HUES48 (cell line): ENCODE data around the gene PGBD2.
A peak's percentile ranks its signal among the peaks of the same experiment; 100 is the strongest.
"Not testable (repeated sequence)": the region's sequence is repeated elsewhere in the genome, so short reads cannot be mapped to it uniquely, and the experiment has no call there.

ENCODE experiments used
- H3K27ac ChIP-seq: one replicate; pipeline ENCODE4 v1.7.0; 2013; ENCODE audit warnings: low read depth, low read length, inconsistent platforms
- H3K27me3 ChIP-seq: 2 replicates; pipeline ENCODE4 v1.6.1; 2013; ENCODE audit warnings: mild to moderate bottlenecking, low read length; ENCODE audit not compliant: control insufficient read depth, insufficient read depth
- H3K36me3 ChIP-seq: 2 replicates; pipeline ENCODE4 v1.6.1; 2013; ENCODE audit warnings: low read length; ENCODE audit not compliant: control insufficient read depth, insufficient read depth
- H3K4me1 ChIP-seq: 2 replicates; pipeline ENCODE4 v1.6.1; 2013; ENCODE audit warnings: mild to moderate bottlenecking, low read length; ENCODE audit not compliant: control insufficient read depth, insufficient read depth
- H3K4me3 ChIP-seq: 2 replicates; pipeline ENCODE4 v1.5.1; 2013; ENCODE audit warnings: mild to moderate bottlenecking, low read depth, low read length
- H3K9ac ChIP-seq: 2 replicates; pipeline ENCODE4 v1.6.1; 2013; ENCODE audit warnings: mild to moderate bottlenecking, low read depth, low read length, moderate library complexity
- H3K9me3 ChIP-seq: 2 replicates; pipeline ENCODE4 v1.6.1; 2013; ENCODE audit warnings: low read length; ENCODE audit not compliant: control insufficient read depth, insufficient read depth

The PGBD2 gene

DNA sequence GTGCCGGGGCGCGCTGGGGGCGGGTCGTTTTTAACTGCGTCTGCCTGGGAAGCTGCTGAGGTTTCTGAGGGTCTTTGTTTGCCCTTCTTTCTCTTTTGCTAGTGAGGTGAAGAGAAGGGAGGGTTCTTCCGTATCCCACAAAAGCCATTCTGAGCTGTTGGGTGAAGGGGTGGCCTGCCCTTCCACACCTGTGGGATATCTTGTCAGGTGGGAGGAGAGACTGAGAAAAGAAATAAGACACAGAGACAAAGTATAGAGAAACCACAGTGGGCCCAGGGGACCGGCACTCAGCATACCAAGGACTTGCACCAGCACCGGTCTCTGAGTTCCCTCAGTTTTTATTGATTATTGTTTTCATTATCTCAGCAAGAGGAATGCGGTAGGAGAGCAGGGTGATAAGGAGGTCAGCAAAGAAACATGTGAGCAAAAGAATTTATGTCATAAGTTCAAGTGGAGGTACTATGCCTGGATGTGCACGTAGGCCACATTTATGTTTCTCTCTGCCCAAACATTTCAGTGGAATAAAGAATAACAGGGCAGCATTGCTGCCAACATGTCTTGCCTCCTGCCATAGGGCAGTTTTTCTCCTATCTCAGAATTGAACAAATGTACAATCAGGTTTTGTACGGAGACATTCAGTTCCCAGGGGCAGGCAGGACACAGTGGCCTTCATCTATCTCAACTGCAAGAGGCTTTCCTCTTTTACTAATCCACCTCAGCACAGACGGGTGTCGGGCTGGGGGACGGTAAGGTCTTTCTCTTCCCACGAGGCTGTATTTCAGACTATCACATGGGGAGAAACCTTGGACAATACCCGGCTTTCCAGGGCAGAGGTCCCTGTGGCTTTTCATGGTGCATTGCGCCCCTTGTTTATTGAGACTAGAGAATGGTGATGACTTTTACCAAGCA, 972 bp downstream of the PGBD2 start:
- peak overlapping the region; percentile 79 for H3K4me3 ChIP-seq
- peak overlapping the region; percentile 96 for H3K27ac ChIP-seq
- peaks cover 4% of the 10 kb centered on the region; the same call in 1 of the 2 replicates for H3K36me3 ChIP-seq
- peaks cover 17% of the 10 kb centered on the region for H3K4me1 ChIP-seq
- H3K9me3 ChIP-seq = no peaks in the 10 kb centered on the region
- peak overlapping the region; percentile 84 for H3K9ac ChIP-seq
- H3K27me3 ChIP-seq = no peaks in the 10 kb centered on the region

DNA sequence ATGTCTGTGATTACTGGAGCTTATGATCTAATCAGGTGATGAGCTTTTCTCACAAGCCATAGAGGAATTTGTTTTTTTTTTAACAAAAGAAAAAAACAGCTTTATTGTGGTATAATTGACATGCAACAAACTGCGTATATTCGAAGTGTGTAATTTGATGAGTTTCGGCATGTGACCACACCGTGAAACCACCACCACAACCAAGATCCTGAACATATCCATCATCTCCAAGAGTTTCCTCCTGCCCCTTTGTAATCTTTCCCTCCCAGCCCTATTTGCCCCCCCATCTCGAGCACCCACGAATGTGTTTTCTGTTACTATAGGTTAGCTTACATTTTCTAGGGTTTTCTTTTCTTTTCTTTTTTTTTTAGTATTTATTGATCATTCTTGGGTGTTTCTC, 4.7 kb downstream of the PGBD2 start:
- Histone ChIP-seq H3K27ac (no peak overlapping the region), H3K27me3 (no peaks in the 10 kb centered on the region), H3K9ac (no peak overlapping the region), H3K4me3 (no peak overlapping the region), H3K4me1 (no peaks in the 10 kb centered on the region; the same call in 1 of the 2 replicates), H3K36me3 (peaks cover 29% of the 10 kb centered on the region), H3K9me3 (no peaks in the 10 kb centered on the region)

DNA sequence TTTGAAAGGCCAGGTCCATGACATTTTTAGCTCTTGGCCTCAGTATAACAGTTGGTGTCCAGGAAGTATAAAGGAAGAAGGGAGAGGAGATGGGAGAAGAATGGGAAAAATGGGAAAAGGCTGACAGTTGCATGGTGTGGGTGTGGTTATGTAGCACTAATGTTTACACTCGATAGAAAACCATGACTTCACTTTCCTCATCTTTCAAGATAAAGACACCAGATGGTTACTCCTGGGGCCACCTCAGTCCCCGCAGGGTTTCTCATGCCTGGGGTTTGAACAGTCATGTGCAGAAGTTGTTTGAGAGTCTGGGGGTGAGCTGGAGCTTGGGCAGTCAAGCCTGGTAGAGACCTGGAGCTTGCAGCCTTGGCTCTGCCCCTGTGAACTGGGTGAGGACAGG, 7.9 kb downstream of the PGBD2 start:
- no peak overlapping the region for H3K27ac ChIP-seq
- no peaks in the 10 kb centered on the region for H3K9me3 ChIP-seq
- H3K36me3 ChIP-seq = peaks cover 59% of the 10 kb centered on the region
- H3K4me1 ChIP-seq = no peaks in the 10 kb centered on the region
- no peak overlapping the region for H3K4me3 ChIP-seq
- no peaks in the 10 kb centered on the region for H3K27me3 ChIP-seq
- no peak overlapping the region for H3K9ac ChIP-seq

DNA sequence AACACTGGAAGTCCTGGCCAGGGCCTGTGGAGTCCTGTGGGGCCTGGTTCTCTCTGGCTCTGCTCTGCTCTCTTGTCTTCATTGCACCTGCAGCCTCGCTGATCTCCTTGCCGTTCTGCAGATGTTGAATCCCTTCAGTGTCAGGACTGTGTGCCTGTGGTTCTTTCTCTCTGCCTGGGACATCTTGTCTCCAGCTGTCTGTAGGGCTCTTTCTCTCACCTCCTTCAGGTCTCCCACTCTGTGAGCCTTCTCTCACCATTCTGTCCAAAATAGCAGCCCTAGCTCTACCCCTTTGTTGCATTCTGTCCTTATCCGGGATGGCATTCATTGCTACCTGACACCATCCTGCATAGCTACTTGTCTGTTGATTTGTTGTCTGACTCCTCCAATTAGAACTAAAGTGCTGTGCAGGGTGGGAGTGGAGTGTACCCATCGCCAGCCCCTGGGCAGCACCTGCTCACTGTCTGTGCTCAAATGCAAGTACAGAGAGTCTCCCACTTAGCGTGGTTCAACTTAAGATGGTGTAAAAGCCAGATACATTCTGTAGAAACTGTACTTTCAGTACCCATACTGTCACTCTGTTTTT, 8.9 kb downstream of the PGBD2 start:
- no peak overlapping the region for H3K27ac ChIP-seq
- H3K36me3 ChIP-seq = peaks cover 64% of the 10 kb centered on the region
- H3K4me1 ChIP-seq = no peaks in the 10 kb centered on the region
- no peaks in the 10 kb centered on the region for H3K27me3 ChIP-seq
- H3K4me3 ChIP-seq = no peak overlapping the region
- no peak overlapping the region for H3K9ac ChIP-seq
- no peaks in the 10 kb centered on the region for H3K9me3 ChIP-seq

DNA sequence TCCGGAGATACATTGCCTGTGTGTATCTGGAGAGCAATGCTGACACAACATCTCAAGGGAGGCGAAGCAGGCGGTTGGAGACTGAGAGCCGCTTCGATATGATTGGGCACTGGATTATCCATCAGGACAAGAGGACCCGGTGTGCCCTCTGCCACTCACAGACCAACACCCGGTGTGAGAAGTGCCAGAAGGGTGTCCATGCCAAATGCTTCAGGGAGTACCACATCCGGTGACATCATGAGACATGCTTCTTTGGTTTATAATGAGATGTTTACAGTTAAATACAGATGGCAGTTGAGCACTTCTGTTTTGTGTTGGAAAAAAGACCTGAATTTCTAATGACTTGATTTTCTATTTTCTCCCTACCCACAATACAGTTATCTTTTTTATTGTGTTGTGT, 12.1 kb downstream of the PGBD2 start:
- H3K27me3 ChIP-seq = no peaks in the 10 kb centered on the region
- no peaks in the 10 kb centered on the region for H3K4me1 ChIP-seq
- H3K36me3 ChIP-seq = peaks cover 60% of the 10 kb centered on the region
- H3K9me3 ChIP-seq = no peaks in the 10 kb centered on the region
- no peak overlapping the region for H3K9ac ChIP-seq
- no peak overlapping the region for H3K27ac ChIP-seq
- no peak overlapping the region for H3K4me3 ChIP-seq

DNA sequence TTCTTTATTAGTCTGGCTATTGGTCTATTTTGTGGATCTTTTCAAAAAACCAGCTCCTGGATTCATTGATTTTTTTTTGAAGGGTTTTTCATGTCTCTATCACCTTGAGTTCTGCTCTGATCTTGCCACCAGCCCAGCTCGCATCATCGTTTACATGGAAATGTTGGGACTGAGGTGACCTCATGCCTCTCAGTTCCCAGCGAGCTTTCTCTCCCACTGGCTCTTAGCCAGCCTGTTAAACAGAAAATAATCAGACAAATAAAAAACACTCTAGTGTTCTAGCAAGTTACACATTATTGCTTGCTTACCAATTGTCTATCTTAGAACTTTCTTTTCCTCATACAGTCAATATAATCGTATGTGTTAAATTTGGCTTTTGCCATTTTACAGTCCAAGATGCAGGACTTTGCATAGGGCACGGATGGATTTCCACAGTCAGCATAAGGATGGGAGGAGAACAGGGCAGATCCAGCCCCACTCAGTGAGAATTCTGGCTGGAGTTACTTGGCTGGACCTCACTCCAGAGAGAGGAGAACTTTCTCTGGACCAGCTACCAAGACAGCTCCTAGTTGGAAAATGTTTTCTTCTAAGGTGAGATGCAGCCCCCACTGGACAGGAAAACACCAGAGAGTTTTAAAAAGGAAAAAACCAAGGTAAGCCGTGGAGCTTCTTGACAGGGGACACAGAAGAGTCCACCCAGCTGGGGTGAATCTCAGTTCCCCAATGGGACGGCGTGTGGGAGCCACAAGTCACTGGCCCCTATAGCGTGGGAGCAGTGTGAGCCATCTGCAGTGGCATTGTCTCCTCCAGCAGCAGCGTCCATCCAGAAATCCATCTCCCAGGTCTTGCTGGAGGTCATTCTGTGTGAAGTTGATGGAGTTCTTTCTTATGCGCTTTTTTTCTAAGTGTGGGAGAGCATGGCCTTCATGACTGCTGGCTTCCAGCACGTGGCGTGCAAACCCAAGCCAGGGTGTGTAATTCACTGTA, 17.6 kb downstream of the PGBD2 start:
- no peaks in the 10 kb centered on the region for H3K27me3 ChIP-seq
- no peaks in the 10 kb centered on the region for H3K9me3 ChIP-seq
- no peak overlapping the region for H3K4me3 ChIP-seq
- H3K27ac ChIP-seq = no peak overlapping the region
- H3K9ac ChIP-seq = no peak overlapping the region
- no peaks in the 10 kb centered on the region for H3K4me1 ChIP-seq
- H3K36me3 ChIP-seq = peaks cover 8% of the 10 kb centered on the region; the same call in 1 of the 2 replicates

DNA sequence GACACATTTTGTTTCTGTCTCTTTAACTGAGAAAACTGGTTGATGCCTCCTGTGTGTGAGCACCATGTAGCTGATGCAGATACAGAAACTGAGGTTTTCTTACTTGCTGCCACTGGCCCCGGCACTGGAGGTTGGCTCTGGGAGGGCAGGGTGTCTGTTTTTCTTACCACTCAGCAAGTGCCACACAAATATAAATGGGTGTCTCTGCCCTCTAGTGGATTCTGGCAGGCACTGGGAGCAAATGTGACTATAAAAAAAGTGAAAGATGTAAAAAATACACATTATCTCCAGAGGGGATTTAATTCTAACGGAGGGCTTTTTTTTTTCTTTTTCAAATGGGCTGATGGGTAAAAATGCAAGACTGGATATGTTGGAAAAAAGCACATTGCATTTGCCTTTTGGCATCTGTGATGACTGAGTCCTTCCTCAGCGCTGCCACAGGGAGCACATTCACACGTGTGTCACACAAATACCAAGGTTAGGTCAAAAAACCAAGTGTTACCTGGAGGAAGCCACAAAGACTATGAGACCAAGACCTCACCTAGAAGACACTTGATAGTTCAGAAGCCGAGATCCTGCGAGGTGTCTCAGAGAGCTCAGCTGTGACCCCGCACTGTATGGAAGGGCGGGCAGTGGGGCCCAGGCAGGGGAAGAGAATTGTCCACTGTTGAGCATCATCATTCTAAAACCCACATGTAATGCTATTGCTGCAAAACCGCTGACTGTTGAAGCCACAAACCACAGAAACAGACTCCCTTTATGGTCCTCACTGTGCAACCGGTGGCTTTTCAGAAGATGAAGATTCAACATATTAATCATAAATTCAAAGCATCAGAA, 18.9 kb downstream of the PGBD2 start:
- H3K9me3 ChIP-seq = no peaks in the 10 kb centered on the region
- H3K9ac ChIP-seq = no peak overlapping the region
- H3K36me3 ChIP-seq = no peaks in the 10 kb centered on the region
- no peaks in the 10 kb centered on the region for H3K4me1 ChIP-seq
- H3K27me3 ChIP-seq = no peaks in the 10 kb centered on the region
- H3K4me3 ChIP-seq = no peak overlapping the region
- no peak overlapping the region for H3K27ac ChIP-seq

DNA sequence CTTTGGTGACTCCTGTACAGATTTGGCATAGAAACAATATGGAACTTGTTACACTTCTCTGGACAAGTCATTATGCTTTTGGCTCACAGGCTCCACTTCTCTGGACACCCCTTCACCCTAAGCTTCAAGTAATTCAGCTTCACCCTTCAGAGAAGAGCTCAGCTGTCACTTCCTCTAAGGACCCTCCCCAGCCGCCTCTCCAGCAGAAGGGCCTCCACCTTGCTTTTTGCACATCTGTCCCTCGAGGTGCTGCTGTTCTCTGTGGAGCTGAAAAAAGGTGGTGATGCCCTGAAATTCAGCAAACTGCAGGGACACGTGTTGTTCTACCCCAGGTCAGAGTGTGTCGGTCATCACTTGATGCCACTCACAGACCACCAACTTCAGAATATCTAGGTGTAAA, 19.8 kb downstream of the PGBD2 start:
- not testable (repeated sequence) for H3K4me1 ChIP-seq, H3K9me3 ChIP-seq, H3K4me3 ChIP-seq, H3K9ac ChIP-seq, H3K27me3 ChIP-seq, H3K27ac ChIP-seq, H3K36me3 ChIP-seq

DNA sequence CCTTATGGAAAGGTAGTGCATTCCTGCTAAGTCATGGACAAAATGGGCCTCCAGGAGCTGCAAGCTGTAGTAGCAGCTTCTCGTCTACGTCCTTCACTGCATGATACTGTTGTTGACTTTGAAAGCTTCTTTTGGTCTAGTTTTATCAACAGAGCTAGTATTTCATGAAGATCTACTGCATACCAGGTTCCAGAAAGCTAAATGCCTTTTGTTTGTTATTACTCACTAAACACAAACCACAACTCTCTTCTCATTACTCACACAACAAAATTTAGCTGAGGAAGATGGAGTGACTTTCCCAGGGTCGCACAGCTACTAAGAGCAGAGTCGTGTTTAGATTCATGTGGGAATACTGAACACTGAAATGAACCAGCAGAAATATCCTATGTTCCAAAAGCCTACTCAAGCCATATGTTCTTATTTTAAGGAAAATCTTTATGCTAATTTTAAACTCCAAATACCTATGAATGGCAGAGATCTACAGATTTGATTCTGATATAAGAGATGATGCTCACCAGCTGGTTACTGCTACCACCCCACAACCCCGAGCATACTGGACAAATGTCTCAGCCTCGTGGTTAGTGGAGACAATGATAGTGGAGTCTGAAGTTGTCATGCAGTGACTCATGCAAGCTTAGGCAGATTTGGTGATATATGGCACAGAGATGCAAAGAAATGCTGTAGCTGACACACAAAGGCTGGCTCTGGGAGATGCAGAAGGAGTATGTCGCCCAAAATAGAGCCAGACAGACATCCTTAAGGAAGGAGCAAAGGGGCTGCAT, 20.6 kb downstream of the PGBD2 start:
- Histone ChIP-seq H3K27ac (no peak overlapping the region), H3K4me1 (no peaks in the 10 kb centered on the region), H3K4me3 (no peak overlapping the region), H3K27me3 (no peaks in the 10 kb centered on the region), H3K9me3 (no peaks in the 10 kb centered on the region), H3K9ac (no peak overlapping the region), H3K36me3 (no peaks in the 10 kb centered on the region)

DNA sequence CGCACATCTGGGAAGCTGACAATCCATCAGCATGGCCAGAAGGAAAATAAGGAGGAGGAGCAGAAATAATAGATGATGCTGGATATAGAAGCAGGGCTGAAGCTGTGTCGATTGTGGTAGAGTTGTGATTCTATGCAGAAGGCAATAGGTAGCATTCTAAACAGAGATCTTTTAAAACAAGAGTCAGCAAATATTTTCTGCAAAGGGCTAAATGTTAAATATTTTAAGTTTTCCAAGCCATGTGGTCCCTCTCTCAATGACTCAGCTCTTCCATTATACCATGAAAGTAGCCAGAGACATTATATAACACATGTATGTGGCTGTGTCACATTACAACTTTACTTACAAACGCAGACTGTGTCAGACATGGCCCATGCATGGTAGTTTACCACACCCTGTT, 21.2 kb downstream of the PGBD2 start:
- not testable (repeated sequence) for H3K9ac ChIP-seq, H3K4me1 ChIP-seq, H3K27me3 ChIP-seq, H3K27ac ChIP-seq, H3K4me3 ChIP-seq, H3K9me3 ChIP-seq, H3K36me3 ChIP-seq
